GM23248 (cell line): ENCODE measurements around the gene ETFBKMT. TPM values are rescaled to one million over a fixed set of nuclear protein-coding genes. Genes with fewer than 3 reads are reported as not detected.
A peak's percentile ranks its signal among the peaks of the same experiment; 100 is the strongest.
"Not testable (repeated sequence)": the region's sequence is repeated elsewhere in the genome, so short reads cannot be mapped to it uniquely, and the experiment has no call there.

ENCODE experiments used
- DNase-seq: peaks from one replicate; pipeline ENCODE4 v3.0.0-alpha.2; 2015
- H2AFZ ChIP-seq: fragments of 200-600 bp; sonication (generic); 2 replicates; pipeline ENCODE4 v1.6.1; 2016; ENCODE audit warnings: antibody characterized with exemption
- H3F3A ChIP-seq: fragments of 200-600 bp; sonication (generic); 2 replicates; pipeline ENCODE4 v1.6.1; 2016; ENCODE audit warnings: mild to moderate bottlenecking, antibody characterized with exemption, mixed run types; ENCODE audit not compliant: insufficient read depth
- H3K27ac ChIP-seq: fragments of 200-600 bp; sonication (generic); 2 replicates; pipeline ENCODE4 v1.5.1; 2016; ENCODE audit warnings: mild to moderate bottlenecking
- H3K27me3 ChIP-seq: fragments of 200-600 bp; sonication (generic); replicated peaks from 2 replicates; pipeline ENCODE4 v1.6.1; 2016; ENCODE audit warnings: mild to moderate bottlenecking; ENCODE audit not compliant: insufficient read depth
- H3K36me3 ChIP-seq: fragments of 200-600 bp; sonication (generic); 2 replicates; pipeline ENCODE4 v1.6.1; 2016; ENCODE audit warnings: low read depth, mild to moderate bottlenecking
- H3K4me1 ChIP-seq: fragments of 200-600 bp; sonication (generic); 2 replicates; pipeline ENCODE4 v1.6.1; 2016; ENCODE audit warnings: mild to moderate bottlenecking; ENCODE audit not compliant: insufficient read depth
- H3K4me2 ChIP-seq: fragments of 200-600 bp; sonication (generic); one replicate; pipeline ENCODE4 v1.6.1; 2016; ENCODE audit warnings: mild to moderate bottlenecking; ENCODE audit not compliant: unreplicated experiment
- H3K4me3 ChIP-seq: fragments of 200-600 bp; sonication (generic); 2 replicates; pipeline ENCODE4 v1.5.1; 2016; ENCODE audit warnings: mild to moderate bottlenecking
- H3K79me2 ChIP-seq: fragments of 200-600 bp; sonication (generic); 2 replicates; pipeline ENCODE4 v1.6.1; 2016; ENCODE audit warnings: mild to moderate bottlenecking; ENCODE audit not compliant: insufficient read depth
- H3K9ac ChIP-seq: fragments of 200-600 bp; sonication (generic); 2 replicates; pipeline ENCODE4 v1.6.1; 2016; ENCODE audit warnings: mild to moderate bottlenecking
- H3K9me2 ChIP-seq: fragments of 200-600 bp; sonication (generic); 2 replicates; pipeline ENCODE4 v1.6.1; 2016; ENCODE audit warnings: mixed run types, mild to moderate bottlenecking, moderate library complexity; ENCODE audit not compliant: insufficient read depth
- H3K9me3 ChIP-seq: fragments of 200-600 bp; sonication (generic); one replicate; pipeline ENCODE4 v1.6.1; 2017; ENCODE audit warnings: low read depth
- H4K20me1 ChIP-seq: fragments of 200-600 bp; sonication (generic); 2 replicates; pipeline ENCODE4 v1.6.0; 2016; ENCODE audit not compliant: insufficient read depth
- EZH2 ChIP-seq: fragments of 200-600 bp; sonication (generic); IDR thresholded peaks from 2 replicates; pipeline ENCODE4 v1.6.1; 2018; ENCODE audit warnings: antibody characterized with exemption, mild to moderate bottlenecking; ENCODE audit not compliant: insufficient read depth, poor library complexity, severe bottlenecking
- EZH2phosphoT487 ChIP-seq: fragments of 200-600 bp; sonication (generic); IDR thresholded peaks from 2 replicates; pipeline ENCODE4 v1.6.1; 2018; ENCODE audit warnings: antibody characterized with exemption, moderate library complexity, mild to moderate bottlenecking, low read depth; ENCODE audit not compliant: insufficient read depth
- WGBS, 2 experiments: methylation state at CpG; one replicate each; pipeline ENCODE4 v1.1.6; 2015 to 2017; ENCODE audit warnings: low lambda C conversion rate in 2 of 2, low coverage in 1 of 2; ENCODE audit errors: missing lambda C conversion rate in 2 of 2; 5-methylcytosine and 5-hydroxymethylcytosine counted together
- in situ Hi-C: fragments of 300-500 bp; cut with MboI; formaldehyde crosslinking; loops from 2 replicates; pipeline ENCODE4 v1.15.0; 2020
- polyA plus RNA-seq: library from polyadenylated mRNA; unstranded; fragments of >200 nt; fragmentation: Nextera tagmentation; extraction: Ambion mirVana; gene quantifications from 2 replicates; pipeline ENCODE4 v1.2.1, GENCODE V29; 2016
- total RNA-seq: library from RNA; depleted of rRNA; stranded (reverse); fragments of >200 nt; shearing (Covaris generic); gene quantifications from 2 replicates; pipeline ENCODE4 v1.2.3, GENCODE V29; 2014

ETFBKMT gene
- total and polyA plus RNA-seq, 2 experiments from 2014 or later, result 3.4 to 4.3 TPM

GRCh38 chr12:31702047-31702446 is 42.6 kb downstream of the ETFBKMT start:
- in situ Hi-C loops, result no loop called here
- DNase-seq, result peak; percentile 25
- Histone ChIP-seq H3K4me1 (no peaks in the 10 kb centered on the region), H3K27me3 (no peaks in the 10 kb centered on the region), H3K79me2 (no peaks in the 10 kb centered on the region), H3K9ac (no peak overlapping the region), H3K4me3 (no peak overlapping the region), H3K4me2 (no peak overlapping the region), H3K36me3 (no peaks in the 10 kb centered on the region), H2AFZ (no peak overlapping the region), H4K20me1 (no peaks in the 10 kb centered on the region), H3K9me3 (no peaks in the 10 kb centered on the region), H3K9me2 (no peaks in the 10 kb centered on the region), H3K27ac (no peak overlapping the region), H3F3A (no peaks in the 10 kb centered on the region)
- TF ChIP-seq EZH2, result no peak
- TF ChIP-seq EZH2phosphoT487, result no peak

DNA sequence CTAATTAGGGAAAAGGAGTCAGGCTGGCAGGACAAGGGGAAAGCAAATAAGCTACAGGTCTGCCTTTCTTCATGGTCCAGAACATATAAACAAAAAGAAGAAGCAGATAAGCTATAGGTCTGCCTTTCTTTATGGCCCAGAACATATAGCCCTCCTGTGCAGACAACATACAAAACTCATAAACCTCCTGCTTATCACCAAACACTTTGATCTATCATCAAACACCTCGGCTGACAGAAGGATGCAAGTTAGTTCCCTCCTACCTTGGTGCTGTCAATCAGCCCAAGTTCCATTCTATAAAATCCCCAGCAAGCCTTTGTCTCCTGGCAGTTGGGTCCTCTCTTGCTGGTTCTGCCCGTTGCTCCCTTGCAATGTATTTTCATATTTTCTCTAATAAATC is 46.1 kb downstream of the ETFBKMT start:
- H3K9me2 ChIP-seq, result no peaks in the 10 kb centered on the region

GRCh38 chr12:31708118-31708517 is 48.6 kb downstream of the ETFBKMT start:
- H3K79me2 ChIP-seq, H4K20me1 ChIP-seq, H3K27me3 ChIP-seq, H3K9me3 ChIP-seq, H3K9me2 ChIP-seq, H3K4me2 ChIP-seq, H3K36me3 ChIP-seq, DNase-seq, H3K9ac ChIP-seq, H3F3A ChIP-seq, in situ Hi-C loops, H3K4me1 ChIP-seq, H3K27ac ChIP-seq, H2AFZ ChIP-seq, H3K4me3 ChIP-seq: not testable (repeated sequence)
- 87 to 89% methylated on average over 7 of the region's 7 CpGs for WGBS, 2 experiments

More for the DNA sequence above, 46.1 kb downstream of the ETFBKMT start:
- Histone ChIP-seq H4K20me1 (no peaks in the 10 kb centered on the region), H3K4me2 (no peak overlapping the region), H3F3A (no peaks in the 10 kb centered on the region), H3K4me1 (no peaks in the 10 kb centered on the region), H3K27me3 (no peaks in the 10 kb centered on the region), H3K4me3 (no peak overlapping the region), H3K9ac (no peak overlapping the region), H3K79me2 (no peaks in the 10 kb centered on the region), H3K27ac (no peak overlapping the region), H3K9me3 (no peaks in the 10 kb centered on the region), H3K36me3 (no peaks in the 10 kb centered on the region), H2AFZ (no peak overlapping the region)
- in situ Hi-C loops, result no loop called here
- no peak for TF ChIP-seq EZH2phosphoT487
- no peak for TF ChIP-seq EZH2
- WGBS, 2 experiments, result 63 to 71% methylated on average over 2 of the region's 2 CpGs
- no peak for DNase-seq

- Histone ChIP-seq H3K79me2 (no peaks in the 10 kb centered on the region), H3K4me3 (no peak overlapping the region), H3K4me1 (no peaks in the 10 kb centered on the region), H3K27me3 (no peaks in the 10 kb centered on the region), H3F3A (no peaks in the 10 kb centered on the region), H3K9me3 (no peaks in the 10 kb centered on the region), H3K4me2 (no peak overlapping the region), H3K9ac (no peak overlapping the region), H4K20me1 (no peaks in the 10 kb centered on the region), H3K36me3 (no peaks in the 10 kb centered on the region), H2AFZ (no peak overlapping the region), H3K27ac (no peak overlapping the region), H3K9me2 (no peaks in the 10 kb centered on the region)
- no peak for TF ChIP-seq EZH2
- TF ChIP-seq EZH2phosphoT487, result no peak
- DNase-seq, result no peak
- in situ Hi-C loops, result no loop called here
- 41 to 45% methylated on average over 3 of the region's 3 CpGs for WGBS, 2 experiments
Observed at GRCh38 chr12:31710021-31710818, 50.7 kb downstream of the ETFBKMT start.

DNA sequence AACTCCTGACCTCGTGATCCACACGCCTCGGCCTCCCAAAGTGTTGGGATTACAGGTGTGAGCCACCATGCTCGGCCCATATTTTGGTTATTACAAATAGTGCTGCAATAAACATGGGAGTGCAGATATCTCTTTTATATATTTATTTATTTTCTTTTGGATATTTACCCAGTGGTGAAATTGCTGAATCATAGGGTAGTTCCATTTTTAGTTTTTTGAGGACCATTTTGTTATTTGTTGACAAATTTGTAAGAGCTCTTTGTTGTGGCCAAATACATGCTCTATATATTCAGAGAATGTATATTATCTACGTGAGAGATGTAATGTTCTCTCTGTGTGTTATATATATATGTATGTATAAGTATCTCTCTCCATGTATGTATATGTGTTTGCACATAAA is 53.4 kb downstream of the ETFBKMT start:
- in situ Hi-C loops, result no loop called here
- H2AFZ ChIP-seq, result no peak overlapping the region
- H3K79me2 ChIP-seq, result no peaks in the 10 kb centered on the region
- H3K9me2 ChIP-seq, result no peaks in the 10 kb centered on the region
- H3F3A ChIP-seq, result no peaks in the 10 kb centered on the region
- no peak for TF ChIP-seq EZH2phosphoT487
- no peak for DNase-seq
- no peaks in the 10 kb centered on the region for H4K20me1 ChIP-seq
- H3K9ac ChIP-seq, result no peak overlapping the region
- no peaks in the 10 kb centered on the region for H3K9me3 ChIP-seq
- no peak overlapping the region for H3K4me3 ChIP-seq
- H3K27ac ChIP-seq, result no peak overlapping the region
- 83% methylated on average over 5 of the region's 5 CpGs for WGBS, 2 experiments
- H3K36me3 ChIP-seq, result no peaks in the 10 kb centered on the region
- H3K27me3 ChIP-seq, result no peaks in the 10 kb centered on the region
- no peak overlapping the region for H3K4me2 ChIP-seq
- H3K4me1 ChIP-seq, result no peaks in the 10 kb centered on the region
